H9 (cell line): ENCODE results near the gene HS3ST6. TPM values are rescaled to one million over a fixed set of nuclear protein-coding genes. Genes with fewer than 3 reads are reported as not detected.

Experiments used
- DNase-seq: peaks from one replicate; pipeline ENCODE4 v3.0.0-alpha.2; 2017
- H2AFZ ChIP-seq: one replicate; pipeline ENCODE4 v1.6.1; 2013; ENCODE audit warnings: mild to moderate bottlenecking, low read length, control low read depth, moderate library complexity
- H2AK5ac ChIP-seq: 2 replicates; pipeline ENCODE4 v1.6.1; 2013; ENCODE audit warnings: low read length, control low read depth, mixed read lengths; ENCODE audit not compliant: insufficient read length
- H2BK120ac ChIP-seq: one replicate; pipeline ENCODE4 v1.6.1; 2013; ENCODE audit warnings: low read depth, mild to moderate bottlenecking, low read length, control low read depth, inconsistent platforms; ENCODE audit not compliant: poor library complexity, severe bottlenecking
- H2BK12ac ChIP-seq: 2 replicates; pipeline ENCODE4 v1.6.1; 2013; ENCODE audit warnings: low read length, control low read depth, mixed read lengths, low read depth; ENCODE audit not compliant: insufficient read length
- H2BK15ac ChIP-seq: 2 replicates; pipeline ENCODE4 v1.6.1; 2013; ENCODE audit warnings: low read depth, low read length, control low read depth
- H2BK20ac ChIP-seq: one replicate; pipeline ENCODE4 v1.6.1; 2013; ENCODE audit warnings: low read depth, mild to moderate bottlenecking, low read length, control low read depth, inconsistent platforms; ENCODE audit not compliant: poor library complexity, severe bottlenecking
- H2BK5ac ChIP-seq: 2 replicates; pipeline ENCODE4 v1.6.1; 2013; ENCODE audit warnings: low read length, control low read depth, mixed read lengths; ENCODE audit not compliant: insufficient read length
- H3K14ac ChIP-seq: 2 replicates; pipeline ENCODE4 v1.6.1; 2013; ENCODE audit warnings: low read length, control low read depth; ENCODE audit not compliant: insufficient read depth
- H3K18ac ChIP-seq: 2 replicates; pipeline ENCODE4 v1.6.1; 2013; ENCODE audit warnings: low read depth, mild to moderate bottlenecking, mixed read lengths, low read length, control low read depth; ENCODE audit not compliant: insufficient read length
- H3K23ac ChIP-seq: 2 replicates; pipeline ENCODE4 v1.6.1; 2013; ENCODE audit warnings: low read length, control low read depth, mixed read lengths, low read depth; ENCODE audit not compliant: insufficient read length
- H3K23me2 ChIP-seq: 2 replicates; pipeline ENCODE4 v1.6.1; 2013; ENCODE audit warnings: low read depth, mild to moderate bottlenecking, mixed read lengths, low read length, control low read depth; ENCODE audit not compliant: insufficient read length, poor library complexity, severe bottlenecking
- H3K27ac ChIP-seq: 2 replicates; pipeline ENCODE4 v1.5.1; 2013; ENCODE audit warnings: low read length, control low read depth, mixed read lengths, low read depth; ENCODE audit not compliant: insufficient read length
- H3K27me3 ChIP-seq: 2 replicates; pipeline ENCODE4 v1.6.1; 2013; ENCODE audit warnings: low read length, control low read depth, inconsistent platforms; ENCODE audit not compliant: insufficient read depth
- H3K4ac ChIP-seq: 2 replicates; pipeline ENCODE4 v1.6.1; 2013; ENCODE audit warnings: low read depth, mild to moderate bottlenecking, control low read depth, inconsistent platforms, low read length, moderate library complexity
- H3K4me1 ChIP-seq: 2 replicates; pipeline ENCODE4 v1.6.1; 2013; ENCODE audit warnings: low read length, control low read depth, inconsistent platforms; ENCODE audit not compliant: insufficient read depth
- H3K4me2 ChIP-seq: 2 replicates; pipeline ENCODE4 v1.6.1; 2013; ENCODE audit warnings: low read length, control low read depth, mixed read lengths; ENCODE audit not compliant: insufficient read length, insufficient read depth
- H3K56ac ChIP-seq: 2 replicates; pipeline ENCODE4 v1.6.1; 2013; ENCODE audit warnings: low read depth, mild to moderate bottlenecking, mixed read lengths, low read length, control low read depth; ENCODE audit not compliant: insufficient read length
- H3K79me1 ChIP-seq: 2 replicates; pipeline ENCODE4 v1.6.1; 2013; ENCODE audit warnings: low read depth, mild to moderate bottlenecking, moderate library complexity, low read length, control low read depth, inconsistent platforms; ENCODE audit not compliant: insufficient read depth, poor library complexity, severe bottlenecking
- H3K79me2 ChIP-seq: 2 replicates; pipeline ENCODE4 v1.6.1; 2013; ENCODE audit warnings: low read length, control low read depth, inconsistent platforms; ENCODE audit not compliant: insufficient read depth
- H3K9ac ChIP-seq: 2 replicates; pipeline ENCODE4 v1.6.1; 2013; ENCODE audit warnings: low read length, control low read depth, mixed read lengths; ENCODE audit not compliant: insufficient read length; ENCODE audit errors: extremely low read depth
- H3K9me3 ChIP-seq: one replicate; pipeline ENCODE4 v1.6.1; 2013; ENCODE audit warnings: low read depth, low read length, inconsistent platforms; ENCODE audit not compliant: control insufficient read depth
- H3T11ph ChIP-seq: one replicate; pipeline ENCODE4 v1.6.1; 2013; ENCODE audit warnings: mild to moderate bottlenecking, low read length, control low read depth, inconsistent platforms
- H4K20me1 ChIP-seq: one replicate; pipeline ENCODE4 v1.6.1; 2013; ENCODE audit not compliant: control insufficient read depth, insufficient read length, insufficient read depth
- H4K5ac ChIP-seq: 2 replicates; pipeline ENCODE4 v1.6.1; 2013; ENCODE audit warnings: low read depth, mild to moderate bottlenecking, mixed read lengths, low read length, control low read depth; ENCODE audit not compliant: insufficient read length
- H4K8ac ChIP-seq: replicated peaks from 2 replicates; pipeline ENCODE4 v1.6.1; 2013; ENCODE audit warnings: low read length, control low read depth, mixed read lengths, low read depth; ENCODE audit not compliant: insufficient read length
- H4K91ac ChIP-seq: 2 replicates; pipeline ENCODE4 v1.6.1; 2013; ENCODE audit warnings: low read depth, mild to moderate bottlenecking, moderate library complexity, mixed read lengths, low read length, control low read depth; ENCODE audit not compliant: insufficient read length
- H3K27ac Mint-ChIP-seq, 3 experiments: 2 replicates in 2 of 3; 3 replicates in 1 of 3; pipeline ENCODE4 v1.8.0; 2020 to 2021; ENCODE audit warnings: mixed read lengths in 3 of 3, mild to moderate bottlenecking in 1 of 3, moderate library complexity in 1 of 3
- H3K27me3 Mint-ChIP-seq: 2 replicates; pipeline ENCODE4 v1.8.0; 2021; ENCODE audit warnings: low read depth, mild to moderate bottlenecking, moderate library complexity, mixed read lengths
- H3K36me3 Mint-ChIP-seq, 3 experiments: 2 replicates in 2 of 3; 3 replicates in 1 of 3; pipeline ENCODE4 v1.8.0; 2020 to 2021; ENCODE audit warnings: low read depth in 3 of 3, mixed read lengths in 3 of 3; ENCODE audit not compliant: insufficient read depth in 1 of 3
- H3K4me1 Mint-ChIP-seq, 2 experiments: 2 replicates each; pipeline ENCODE4 v1.8.0; 2020; ENCODE audit warnings: mixed read lengths in 2 of 2
- H3K4me3 Mint-ChIP-seq, 2 experiments: 2 replicates in 1 of 2; 3 replicates in 1 of 2; pipeline ENCODE4 v1.8.0; 2020 to 2021; ENCODE audit warnings: mild to moderate bottlenecking in 2 of 2, mixed read lengths in 2 of 2, moderate library complexity in 1 of 2
- H3K9me3 Mint-ChIP-seq, 2 experiments: 2 replicates in 1 of 2; 3 replicates in 1 of 2; pipeline ENCODE4 v1.8.0; 2020; ENCODE audit warnings: mild to moderate bottlenecking in 2 of 2, mixed read lengths in 2 of 2, moderate library complexity in 1 of 2
- CTCF ChIP-seq: fragments of 200-600 bp; sonication (generic); conservative IDR thresholded peaks from 3 replicates; pipeline ENCODE4 v1.8.0; 2021; ENCODE audit warnings: antibody characterized with exemption, mild to moderate bottlenecking
- WGBS: extraction: QIAGEN DNeasy Blood & Tissue Kit; methylation state at CpG from one replicate; pipeline ENCODE4 v1.1.7; 2013; ENCODE audit warnings: missing lambda C conversion rate, low lambda C conversion rate, mixed read lengths; ENCODE audit not compliant: insufficient read length; ENCODE audit errors: extremely low coverage; 5-methylcytosine and 5-hydroxymethylcytosine counted together
- total RNA-seq: library from RNA; stranded (reverse); gene quantifications from 2 replicates; pipeline ENCODE4 v1.2.1, GENCODE V29; 2021

HS3ST6 gene
- total RNA-seq, 1 experiment from 2014 or later: not detected

- Histone ChIP-seq H3K4me1 (no peaks in the 10 kb centered on the region; the same call in 1 of the 2 replicates), H3K4ac (no peak overlapping the region), H4K8ac (no peak overlapping the region), H2BK120ac (no peak overlapping the region), H4K20me1 (no peaks in the 10 kb centered on the region), H2BK12ac (no peak overlapping the region), H4K91ac (no peak overlapping the region), H3K9ac (no peak overlapping the region), H3K79me2 (no peaks in the 10 kb centered on the region), H3K23ac (no peak overlapping the region), H4K5ac (no peak overlapping the region), H3K27ac (no peak overlapping the region), H2AK5ac (no peak overlapping the region), H2BK5ac (no peak overlapping the region), H3K23me2 (peaks cover 4% of the 10 kb centered on the region), H3K79me1 (no peaks in the 10 kb centered on the region), H3K14ac (no peak overlapping the region), H3K27me3 (peaks cover 43% of the 10 kb centered on the region), H3K4me2 (peak overlapping the region; percentile 40), H3K9me3 (no peaks in the 10 kb centered on the region), H3K18ac (no peak overlapping the region), H3K56ac (no peak overlapping the region), H3T11ph (no peak overlapping the region), H2AFZ (no peak overlapping the region), H2BK20ac (no peak overlapping the region), H2BK15ac (no peak overlapping the region)
- DNase-seq: no peak
- TF ChIP-seq CTCF: no peak
- Mint-ChIP-seq H3K4me3 (peak overlapping the region; percentile 40 to 65), H3K9me3 (no peaks in the 10 kb centered on the region), H3K36me3 (no peaks in the 10 kb centered on the region), H3K27ac (peak overlapping the region in 1 of 3 experiments; percentile 89; a peak in 2 of 7 replicates), H3K27me3 (peaks cover 77% of the 10 kb centered on the region), H3K4me1 (peaks cover 14 to 55% of the 10 kb centered on the region in 2 experiments)
- WGBS: no CpG with 5 or more reads among the region's 5 CpGs
Measured at GRCh38 chr16:1916640-1916990, 1.6 kb downstream of the HS3ST6 start.
